SIG-M5 treated with dmso at 0.1 percent for 504 hours (cell line): ENCODE measurements around the gene DGLUCY.
"Not testable (repeated sequence)": the region's sequence is repeated elsewhere in the genome, so short reads cannot be mapped to it uniquely, and the experiment has no call there.

Source experiments
- DNase-seq: peaks from one replicate; lab custom pipeline; 2025; ENCODE audit not compliant: unreplicated experiment; lab: John Stamatoyannopoulos, UW

The DGLUCY gene

GRCh38 chr14:91138511-91139359 is 24.9 kb downstream of the DGLUCY start:
- peak; percentile 65 for DNase-seq

GRCh38 chr14:91139776-91140175 is 25.9 kb downstream of the DGLUCY start:
- DNase-seq = no peak

DNA sequence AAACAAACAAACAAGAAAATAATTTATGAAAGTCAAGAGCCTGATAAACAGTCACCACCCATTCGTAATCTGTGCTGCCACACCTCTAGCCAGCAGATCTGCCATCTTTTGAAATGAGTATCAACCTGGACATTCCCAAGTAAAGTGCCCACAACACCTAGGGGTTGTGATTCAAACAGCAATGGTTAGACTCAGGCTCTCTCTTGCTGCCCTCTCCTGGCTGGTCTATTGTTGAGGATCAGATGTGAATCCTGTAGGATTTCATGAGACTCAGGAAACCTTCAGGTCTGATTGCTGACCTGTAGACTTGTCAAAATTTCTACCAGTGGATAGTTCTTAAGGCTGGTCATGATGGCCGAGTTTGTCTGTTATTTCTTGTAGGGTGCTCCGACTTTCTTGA is 26.8 kb downstream of the DGLUCY start:
- DNase-seq = peak; percentile 47

DNA sequence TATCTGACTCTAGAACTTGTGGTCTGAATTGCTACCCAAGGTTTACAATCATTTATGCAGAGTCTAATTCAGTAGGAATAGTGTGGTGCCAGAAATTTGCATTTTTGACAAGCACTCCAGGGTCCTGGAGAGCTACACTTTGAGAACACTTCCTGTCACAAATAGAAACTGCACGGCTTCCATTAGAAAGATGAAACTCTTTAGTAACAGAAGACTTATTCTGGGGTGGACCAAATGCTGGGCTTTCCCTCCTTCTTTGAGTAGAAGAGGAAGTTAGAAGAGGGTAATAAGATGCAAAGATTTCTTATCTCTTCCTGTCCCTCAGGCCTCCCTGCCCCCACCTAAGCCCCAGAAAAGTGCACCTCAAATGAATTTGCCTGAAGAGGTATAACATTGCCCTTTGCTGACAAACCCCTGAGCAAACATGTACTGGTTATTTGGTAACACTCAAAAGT is 28.4 kb downstream of the DGLUCY start:
- peak; percentile 14 for DNase-seq

GRCh38 chr14:91143862-91144261 is 30.0 kb downstream of the DGLUCY start:
- DNase-seq = no peak

- no peak for DNase-seq
These were observed 30.7 kb downstream of the DGLUCY start for GRCh38 chr14:91144425-91145145.

- DNase-seq = no peak
These were observed 31.7 kb downstream of the DGLUCY start for GRCh38 chr14:91145391-91146160.

DNA sequence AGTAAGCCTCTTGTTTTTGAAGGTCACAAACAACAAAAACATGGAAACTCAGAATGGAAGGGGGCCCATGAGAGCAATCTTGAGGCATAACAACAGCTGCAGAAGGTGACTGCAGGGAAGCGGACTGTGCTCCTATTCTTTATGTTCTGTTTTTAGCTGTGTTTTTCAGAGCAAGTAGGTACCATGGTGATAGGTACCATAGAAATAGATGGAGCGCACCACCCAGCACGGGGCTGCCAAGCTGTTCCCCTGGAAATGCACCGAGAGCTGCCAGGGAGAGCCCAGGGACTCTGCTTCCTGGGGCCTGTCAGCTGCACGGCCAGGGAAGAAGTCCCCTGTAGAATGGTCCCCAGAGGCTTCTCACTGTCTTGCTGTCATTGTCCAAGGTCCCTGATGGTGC is 32.8 kb downstream of the DGLUCY start:
- DNase-seq = no peak

GRCh38 chr14:91149462-91149861 is 35.6 kb downstream of the DGLUCY start:
- peak; percentile 80 for DNase-seq

GRCh38 chr14:91152499-91152898 is 38.6 kb downstream of the DGLUCY start:
- no peak for DNase-seq

DNA sequence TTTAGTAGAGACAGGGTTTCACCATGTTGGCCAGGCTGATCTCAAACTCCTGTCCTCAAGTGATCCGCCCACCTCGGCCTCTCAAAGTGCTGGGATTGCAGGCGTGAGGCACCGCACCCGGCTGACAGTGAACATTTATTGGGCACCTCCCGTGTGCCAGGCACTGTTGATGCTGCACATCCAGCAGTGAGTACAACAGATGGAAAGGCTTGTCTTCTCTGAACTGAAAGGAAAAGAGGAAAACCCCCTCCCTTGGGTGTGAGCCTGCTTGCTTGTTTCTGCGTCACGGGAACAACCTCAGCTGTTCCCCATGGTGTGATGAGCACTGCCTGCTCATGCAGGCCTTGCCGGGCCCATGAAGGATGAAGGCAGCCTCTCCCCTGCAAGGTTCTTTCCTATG is 39.5 kb downstream of the DGLUCY start:
- no peak for DNase-seq

GRCh38 chr14:91154851-91155625 is 41.2 kb downstream of the DGLUCY start:
- DNase-seq = no peak

GRCh38 chr14:91155626-91156089 is 41.8 kb downstream of the DGLUCY start:
- DNase-seq = no peak

- not testable (repeated sequence) for DNase-seq
These were observed 42.3 kb downstream of the DGLUCY start for GRCh38 chr14:91156142-91156666.

DNA sequence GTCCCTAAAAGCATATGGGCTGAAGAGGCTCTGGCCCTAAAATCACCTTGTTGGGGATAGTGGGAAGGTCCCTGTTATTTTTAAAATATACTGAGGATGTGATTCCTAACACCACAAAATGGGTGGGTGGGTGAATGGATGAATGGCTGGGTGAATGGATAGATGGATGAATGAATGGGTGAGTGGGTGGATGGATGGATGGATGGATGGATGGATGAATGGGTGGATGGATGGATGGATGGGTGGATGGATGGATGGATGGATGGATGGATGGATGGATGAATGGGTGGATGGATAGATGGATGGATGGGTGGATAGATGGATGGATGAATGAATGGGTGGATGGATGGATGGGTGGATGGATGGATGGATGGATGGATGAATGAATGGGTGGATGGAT is 43.0 kb downstream of the DGLUCY start:
- DNase-seq = not testable (repeated sequence)

- DNase-seq = no peak
These were observed 44.4 kb downstream of the DGLUCY start for GRCh38 chr14:91158091-91158790.

DNA sequence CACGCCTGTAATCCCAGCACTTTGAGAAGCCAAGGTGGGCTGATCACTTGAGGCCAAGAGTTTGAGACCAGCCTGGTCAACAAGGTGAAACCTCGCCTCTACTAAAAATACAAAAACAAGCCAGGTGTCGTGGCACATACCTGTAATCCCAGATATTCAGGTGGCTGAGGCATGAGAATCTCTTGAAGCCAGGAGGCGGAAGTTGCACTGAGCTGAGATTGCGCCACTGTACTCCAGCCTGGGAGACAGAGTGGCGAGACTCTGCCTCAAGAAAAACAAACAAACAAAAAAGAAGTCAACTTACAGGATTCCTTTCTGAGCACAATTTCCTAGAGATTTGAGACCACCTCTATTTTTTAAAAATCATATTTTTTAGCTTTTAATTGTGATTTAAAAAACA is 45.3 kb downstream of the DGLUCY start:
- no peak for DNase-seq

DNA sequence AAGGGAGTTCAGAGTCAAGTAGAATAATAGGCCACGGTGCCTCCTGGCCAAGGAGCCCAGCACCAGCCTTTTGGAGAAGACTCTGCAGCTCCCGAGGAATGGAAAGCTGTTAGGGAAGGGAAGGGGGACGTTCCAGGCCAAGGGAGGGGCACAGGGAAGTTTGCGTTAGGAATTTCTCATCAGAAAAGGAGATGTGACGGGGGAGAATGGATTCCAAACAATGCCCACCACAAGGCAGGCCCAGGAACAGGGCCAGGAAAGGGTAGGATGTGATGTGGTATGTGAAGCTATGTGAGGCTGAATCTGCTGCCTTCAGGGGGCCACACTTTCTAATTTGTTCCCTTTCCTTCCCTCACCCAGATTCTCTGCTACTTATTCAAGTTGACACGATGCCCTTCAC is 46.0 kb downstream of the DGLUCY start:
- no peak for DNase-seq

GRCh38 chr14:91163316-91163715 is 49.4 kb downstream of the DGLUCY start:
- DNase-seq = no peak

DNA sequence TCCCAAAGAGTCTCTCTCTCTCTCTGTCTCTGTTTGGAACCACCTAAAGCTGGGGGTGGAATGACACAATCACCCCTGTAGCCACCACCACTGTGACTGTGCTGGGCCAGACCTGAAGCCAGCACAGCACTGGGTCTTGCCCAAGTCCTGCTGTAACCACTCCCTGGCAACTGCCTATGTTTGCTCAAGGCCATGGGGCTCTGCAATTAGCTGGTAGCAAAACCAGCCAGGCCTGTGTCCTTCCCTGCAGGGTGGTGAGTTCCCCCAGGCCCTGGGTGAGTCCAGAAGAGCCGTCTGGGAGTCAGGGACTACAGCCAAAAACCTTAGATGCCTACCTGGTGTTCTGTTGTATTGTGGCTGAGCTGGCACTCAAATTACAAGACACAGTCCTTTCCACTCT is 50.8 kb downstream of the DGLUCY start:
- peak; percentile 31 for DNase-seq
